Trophoblast cell (in vitro differentiated cells and primary cell): ENCODE measurements around the gene TNKS1BP1.
A peak's percentile ranks its signal among the peaks of the same experiment; 100 is the strongest.

Experiments used
- DNase-seq, 2 donors: peaks; one replicate each; pipeline ENCODE4 v3.0.0-alpha.2; 2016
- H2AFZ ChIP-seq: 2 replicates; pipeline ENCODE4 v1.6.1; 2013; ENCODE audit warnings: low read length, moderate library complexity, mild to moderate bottlenecking; ENCODE audit not compliant: insufficient read depth, poor library complexity
- H2AK5ac ChIP-seq: 2 replicates; pipeline ENCODE4 v1.6.1; 2013; ENCODE audit warnings: mild to moderate bottlenecking, low read length
- H2BK120ac ChIP-seq: 2 replicates; pipeline ENCODE4 v1.6.1; 2013; ENCODE audit warnings: low read length, mild to moderate bottlenecking, moderate library complexity; ENCODE audit not compliant: insufficient read depth, poor library complexity
- H2BK12ac ChIP-seq: 2 replicates; pipeline ENCODE4 v1.6.1; 2013; ENCODE audit warnings: mild to moderate bottlenecking, low read length, moderate library complexity
- H2BK5ac ChIP-seq: 2 replicates; pipeline ENCODE4 v1.6.1; 2013; ENCODE audit warnings: low read length, low read depth, moderate library complexity, mild to moderate bottlenecking; ENCODE audit not compliant: poor library complexity
- H3K14ac ChIP-seq: 2 replicates; pipeline ENCODE4 v1.6.1; 2013; ENCODE audit warnings: mild to moderate bottlenecking, low read length
- H3K18ac ChIP-seq: 2 replicates; pipeline ENCODE4 v1.6.1; 2013; ENCODE audit warnings: mild to moderate bottlenecking, low read length
- H3K23ac ChIP-seq: 2 replicates; pipeline ENCODE4 v1.6.1; 2013; ENCODE audit warnings: low read length
- H3K27ac ChIP-seq: 2 replicates; pipeline ENCODE4 v1.5.1; 2013; ENCODE audit warnings: low read depth, mild to moderate bottlenecking, inconsistent platforms, low read length, moderate library complexity
- H3K27me3 ChIP-seq: 2 replicates; pipeline ENCODE4 v1.6.1; 2013; ENCODE audit warnings: inconsistent platforms, mild to moderate bottlenecking, low read length, moderate library complexity; ENCODE audit not compliant: insufficient read depth
- H3K36me3 ChIP-seq, 2 experiments: 1 replicate in 1 of 2; 2 replicates in 1 of 2; pipeline ENCODE4 v1.6.1; 2013; ENCODE audit warnings: low read length in 2 of 2, mild to moderate bottlenecking in 2 of 2, moderate library complexity in 1 of 2; ENCODE audit not compliant: insufficient read depth in 2 of 2, control insufficient read depth in 1 of 2
- H3K4ac ChIP-seq: 2 replicates; pipeline ENCODE4 v1.6.1; 2013; ENCODE audit warnings: low read depth, mild to moderate bottlenecking, low read length, moderate library complexity
- H3K4me1 ChIP-seq, 2 experiments: 1 replicate in 1 of 2; 2 replicates in 1 of 2; pipeline ENCODE4 v1.6.1; 2013; ENCODE audit warnings: low read length in 2 of 2, mild to moderate bottlenecking in 2 of 2, moderate library complexity in 1 of 2; ENCODE audit not compliant: insufficient read depth in 2 of 2, control insufficient read depth in 1 of 2
- H3K4me2 ChIP-seq: 2 replicates; pipeline ENCODE4 v1.6.1; 2013; ENCODE audit warnings: inconsistent platforms, mild to moderate bottlenecking, low read length, moderate library complexity
- H3K4me3 ChIP-seq: 2 replicates; pipeline ENCODE4 v1.5.1; 2013; ENCODE audit warnings: mild to moderate bottlenecking, low read depth, low read length, inconsistent platforms
- H3K79me1 ChIP-seq: one replicate; pipeline ENCODE4 v1.6.1; 2013; ENCODE audit warnings: low read length
- H3K79me2 ChIP-seq: 2 replicates; pipeline ENCODE4 v1.6.1; 2013; ENCODE audit warnings: low read length, mild to moderate bottlenecking; ENCODE audit not compliant: control insufficient read depth, insufficient read depth, poor library complexity
- H3K9ac ChIP-seq: 2 replicates; pipeline ENCODE4 v1.6.1; 2013; ENCODE audit warnings: mild to moderate bottlenecking, low read length
- H3K9me3 ChIP-seq: 2 replicates; pipeline ENCODE4 v1.6.1; 2013; ENCODE audit warnings: low read depth, mild to moderate bottlenecking, control low read depth, inconsistent platforms, low read length; ENCODE audit not compliant: insufficient read depth
- H4K12ac ChIP-seq: 2 replicates; pipeline ENCODE4 v1.6.1; 2013; ENCODE audit warnings: low read depth, mild to moderate bottlenecking, low read length, moderate library complexity
- H4K8ac ChIP-seq: 2 replicates; pipeline ENCODE4 v1.6.1; 2013; ENCODE audit warnings: low read depth, mild to moderate bottlenecking, low read length, moderate library complexity
- H4K91ac ChIP-seq: one replicate; pipeline ENCODE4 v1.6.1; 2013; ENCODE audit warnings: low read depth, mild to moderate bottlenecking, low read length, moderate library complexity
- WGBS: extraction: QIAGEN DNeasy Blood & Tissue Kit; methylation state at CpG from one replicate; pipeline ENCODE4 v1.1.7; 2013; ENCODE audit warnings: missing lambda C conversion rate; ENCODE audit not compliant: insufficient read length, insufficient coverage; ENCODE audit errors: extremely low coverage; 5-methylcytosine and 5-hydroxymethylcytosine counted together

The TNKS1BP1 gene

GRCh38 chr11:57303280-57303989 lies 21.3 kb downstream of the TNKS1BP1 start:
- Histone ChIP-seq H3K79me2 (peaks cover 10% of the 10 kb centered on the region), H3K9me3 (no peaks in the 10 kb centered on the region), H2AFZ (no peak overlapping the region), H4K91ac (peak overlapping the region; percentile 36), H3K36me3 (peaks cover 78 to 80% of the 10 kb centered on the region in 2 experiments), H3K18ac (peak overlapping the region; percentile 26), H3K14ac (peak overlapping the region; percentile 30), H3K4me2 (no peak overlapping the region), H4K8ac (no peak overlapping the region), H3K27me3 (no peaks in the 10 kb centered on the region), H3K4me1 (peaks cover 15 to 33% of the 10 kb centered on the region in 2 experiments), H3K27ac (no peak overlapping the region), H3K23ac (no peak overlapping the region), H2BK120ac (no peak overlapping the region), H3K9ac (no peak overlapping the region), H2AK5ac (peak overlapping the region; percentile 4), H3K79me1 (no peaks in the 10 kb centered on the region), H4K12ac (no peak overlapping the region), H2BK12ac (no peak overlapping the region), H2BK5ac (no peak overlapping the region), H3K4ac (no peak overlapping the region), H3K4me3 (no peak overlapping the region)
- DNase-seq, result no peak
- no CpG with 5 or more reads among the region's 17 CpGs for WGBS

GRCh38 chr11:57302489-57302888 lies 22.3 kb downstream of the TNKS1BP1 start:
- H2BK5ac ChIP-seq, result no peak overlapping the region
- H3K4me2 ChIP-seq, result no peak overlapping the region
- DNase-seq, result no peak
- no peak overlapping the region for H4K91ac ChIP-seq
- H4K12ac ChIP-seq, result no peak overlapping the region
- peaks cover 14 to 29% of the 10 kb centered on the region in 2 experiments for H3K4me1 ChIP-seq
- H3K9ac ChIP-seq, result no peak overlapping the region
- WGBS, result no CpG with 5 or more reads among the region's 15 CpGs
- H2AFZ ChIP-seq, result no peak overlapping the region
- H3K18ac ChIP-seq, result no peak overlapping the region
- no peak overlapping the region for H3K23ac ChIP-seq
- H3K36me3 ChIP-seq, result peaks cover 77 to 81% of the 10 kb centered on the region in 2 experiments
- H3K4me3 ChIP-seq, result no peak overlapping the region
- H2BK120ac ChIP-seq, result no peak overlapping the region
- no peaks in the 10 kb centered on the region for H3K9me3 ChIP-seq
- no peak overlapping the region for H2AK5ac ChIP-seq
- no peak overlapping the region for H4K8ac ChIP-seq
- H3K27ac ChIP-seq, result no peak overlapping the region
- peaks cover 7% of the 10 kb centered on the region for H3K79me2 ChIP-seq
- no peaks in the 10 kb centered on the region for H3K27me3 ChIP-seq
- H2BK12ac ChIP-seq, result peak overlapping the region; percentile 12
- no peak overlapping the region for H3K14ac ChIP-seq
- no peak overlapping the region for H3K4ac ChIP-seq
- H3K79me1 ChIP-seq, result no peaks in the 10 kb centered on the region

GRCh38 chr11:57301711-57302423 lies 22.9 kb downstream of the TNKS1BP1 start:
- Histone ChIP-seq H4K91ac (no peak overlapping the region), H3K79me2 (peaks cover 3% of the 10 kb centered on the region), H3K27me3 (no peaks in the 10 kb centered on the region), H2BK120ac (no peak overlapping the region), H3K4me1 (peaks cover 11 to 26% of the 10 kb centered on the region in 2 experiments), H3K14ac (no peak overlapping the region), H3K18ac (peak overlapping the region; percentile 20), H3K4ac (no peak overlapping the region), H3K4me3 (no peak overlapping the region), H2BK12ac (no peak overlapping the region), H3K23ac (no peak overlapping the region), H3K27ac (no peak overlapping the region), H3K79me1 (no peaks in the 10 kb centered on the region), H4K8ac (no peak overlapping the region), H3K36me3 (peaks cover 75 to 78% of the 10 kb centered on the region in 2 experiments), H2BK5ac (no peak overlapping the region), H3K4me2 (no peak overlapping the region), H3K9me3 (no peaks in the 10 kb centered on the region), H2AK5ac (no peak overlapping the region), H4K12ac (no peak overlapping the region), H2AFZ (no peak overlapping the region), H3K9ac (no peak overlapping the region)
- WGBS, result no CpG with 5 or more reads among the region's 27 CpGs
- DNase-seq, result no peak

- H3K23ac ChIP-seq, result no peak overlapping the region
- H3K36me3 ChIP-seq, result peaks cover 75% of the 10 kb centered on the region in 2 experiments
- no peak overlapping the region for H2BK5ac ChIP-seq
- no peak overlapping the region for H3K4ac ChIP-seq
- no CpG with 5 or more reads among the region's 10 CpGs for WGBS
- no peak overlapping the region for H2BK12ac ChIP-seq
- no peak overlapping the region for H3K4me3 ChIP-seq
- no peak overlapping the region for H3K14ac ChIP-seq
- H3K18ac ChIP-seq, result no peak overlapping the region
- H4K8ac ChIP-seq, result no peak overlapping the region
- H3K79me1 ChIP-seq, result peaks cover 3% of the 10 kb centered on the region
- H3K79me2 ChIP-seq, result peaks cover 3% of the 10 kb centered on the region
- H2BK120ac ChIP-seq, result no peak overlapping the region
- peaks cover 14 to 25% of the 10 kb centered on the region in 2 experiments for H3K4me1 ChIP-seq
- no peak overlapping the region for H3K27ac ChIP-seq
- H3K27me3 ChIP-seq, result no peaks in the 10 kb centered on the region
- no peak overlapping the region for H2AK5ac ChIP-seq
- DNase-seq, result no peak
- H3K4me2 ChIP-seq, result no peak overlapping the region
- no peaks in the 10 kb centered on the region for H3K9me3 ChIP-seq
- no peak overlapping the region for H4K91ac ChIP-seq
- H4K12ac ChIP-seq, result no peak overlapping the region
- H2AFZ ChIP-seq, result no peak overlapping the region
- H3K9ac ChIP-seq, result no peak overlapping the region
Observed at GRCh38 chr11:57300785-57301184, 24.0 kb downstream of the TNKS1BP1 start.
